OCI-LY3 (cell line): Measurements from ENCODE around the gene C16orf92.

Experiments
- H2AFZ ChIP-seq: fragments of 200-600, 300-600 bp; shearing (Covaris generic); 2 replicates; pipeline ENCODE4 v1.6.0; 2014; ENCODE audit warnings: antibody characterized with exemption, low read depth, low read length
- H3K27ac ChIP-seq: fragments of 200-600, 300-600 bp; sonication (generic); 2 replicates; pipeline ENCODE4 v1.5.1; 2014; ENCODE audit warnings: mild to moderate bottlenecking, low read length, moderate library complexity, mixed read lengths
- H3K27me3 ChIP-seq: fragments of 200-600, 300-600 bp; sonication (generic); 2 replicates; pipeline ENCODE4 v1.6.1; 2014; ENCODE audit warnings: low read depth, low read length, mixed read lengths
- H3K36me3 ChIP-seq: fragments of 200-600, 300-600 bp; sonication (generic); replicated peaks from 2 replicates; pipeline ENCODE3; 2014; ENCODE audit warnings: low read depth, low read length, mixed read lengths
- H3K4me1 ChIP-seq: fragments of 300-600, 200-600 bp; sonication (generic); 2 replicates; pipeline ENCODE4 v1.6.1; 2014; ENCODE audit warnings: low read length, mixed read lengths
- H3K4me2 ChIP-seq: fragments of 200-600, 300-600 bp; sonication (generic); 2 replicates; pipeline ENCODE4 v1.6.1; 2014; ENCODE audit warnings: low read length, mixed read lengths
- H3K4me3 ChIP-seq: fragments of 300-600, 200-600 bp; sonication (generic); 2 replicates; pipeline ENCODE4 v1.5.1; 2014; ENCODE audit warnings: antibody characterized with exemption, mild to moderate bottlenecking, low read length, moderate library complexity
- H3K79me2 ChIP-seq: fragments of 300-600, 200-600 bp; shearing (Covaris generic); 2 replicates; pipeline ENCODE4 v1.6.1; 2014; ENCODE audit warnings: mild to moderate bottlenecking, low read length, mixed read lengths
- H3K9ac ChIP-seq: fragments of 300-600, 200-600 bp; shearing (Covaris generic); 2 replicates; pipeline ENCODE4 v1.6.0; 2014; ENCODE audit warnings: mild to moderate bottlenecking, low read length, moderate library complexity
- H3K9me3 ChIP-seq: fragments of 200-600, 300-600 bp; shearing (Covaris generic); 2 replicates; pipeline ENCODE4 v1.6.1; 2014; ENCODE audit warnings: low read length, mixed read lengths; ENCODE audit not compliant: insufficient read depth
- H4K20me1 ChIP-seq: fragments of 200-600, 300-600 bp; sonication (generic); 2 replicates; pipeline ENCODE4 v1.6.1; 2016; ENCODE audit warnings: low read length, mixed read lengths; ENCODE audit not compliant: insufficient read depth
- CTCF ChIP-seq: fragments of 200-600, 300-600 bp; sonication (generic); IDR thresholded peaks from 2 replicates; pipeline ENCODE4 v1.5.1; 2014; ENCODE audit warnings: antibody characterized with exemption, low read length, low read depth
- EZH2phosphoT487 ChIP-seq: fragments of 200-600 bp; shearing (Covaris generic); IDR thresholded peaks from 2 replicates; pipeline ENCODE4 v1.6.1; 2018; ENCODE audit warnings: antibody characterized with exemption, mixed run types, low read depth

Gene C16orf92

GRCh38 chr16:29978564-29979270 lies 44.3 kb upstream of the C16orf92 start:
- TF ChIP-seq CTCF (no peak), EZH2phosphoT487 (no peak)
- H3K27ac ChIP-seq, result no peak overlapping the region
- H2AFZ ChIP-seq, result no peak overlapping the region
- peaks cover 25% of the 10 kb centered on the region; the same call in 1 of the 2 replicates for H4K20me1 ChIP-seq
- H3K4me3 ChIP-seq, result no peak overlapping the region
- H3K9me3 ChIP-seq, result no peaks in the 10 kb centered on the region
- no peak overlapping the region for H3K4me2 ChIP-seq
- H3K27me3 ChIP-seq, result no peaks in the 10 kb centered on the region
- H3K4me1 ChIP-seq, result peaks cover 17% of the 10 kb centered on the region
- peaks cover 38% of the 10 kb centered on the region for H3K36me3 ChIP-seq
- H3K79me2 ChIP-seq, result peaks cover 40% of the 10 kb centered on the region
- H3K9ac ChIP-seq, result no peak overlapping the region

- Histone ChIP-seq H3K27me3 (no peaks in the 10 kb centered on the region), H3K36me3 (peaks cover 55% of the 10 kb centered on the region), H4K20me1 (no peaks in the 10 kb centered on the region)
These were observed 40.2 kb upstream of the C16orf92 start for GRCh38 chr16:29982560-29983419.

DNA sequence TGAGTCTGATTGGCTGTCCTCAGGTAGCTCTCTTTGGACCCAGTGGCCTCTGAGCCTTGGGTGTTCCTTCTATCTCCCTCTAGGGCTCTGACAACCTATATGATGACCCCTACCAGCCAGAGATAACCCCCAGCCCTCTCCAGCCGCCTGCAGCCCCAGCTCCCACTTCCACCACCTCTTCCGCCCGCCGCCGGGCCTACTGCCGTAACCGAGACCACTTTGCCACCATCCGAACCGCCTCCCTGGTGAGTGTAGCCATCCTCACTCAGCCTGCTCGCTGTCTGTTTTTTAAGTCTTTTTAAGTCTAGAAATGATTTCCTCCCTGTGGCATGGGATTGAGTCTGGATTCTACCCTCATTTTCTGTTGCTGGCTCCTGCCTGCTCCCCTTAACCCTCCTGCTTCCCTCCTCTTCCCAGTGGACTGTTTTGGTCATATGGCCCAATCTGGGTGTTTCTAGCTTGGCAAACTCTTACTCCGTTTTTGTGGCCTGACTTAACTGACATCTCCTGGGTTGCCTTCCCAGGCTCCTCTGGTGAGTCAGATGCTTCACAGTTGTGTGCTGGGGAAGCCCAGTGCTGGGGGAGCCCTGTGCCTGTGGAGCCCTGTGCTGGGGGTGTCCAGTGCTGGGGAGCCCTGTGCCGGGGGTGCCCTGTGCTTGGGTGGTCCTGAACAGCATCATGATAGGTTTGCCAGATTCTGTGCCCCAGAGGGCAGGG lies 39.4 kb upstream of the C16orf92 start:
- H3K27me3 ChIP-seq, result no peaks in the 10 kb centered on the region
- H3K27ac ChIP-seq, result no peak overlapping the region
- peaks cover 51% of the 10 kb centered on the region for H3K36me3 ChIP-seq
- no peak overlapping the region for H3K4me2 ChIP-seq
- H4K20me1 ChIP-seq, result no peaks in the 10 kb centered on the region
- no peaks in the 10 kb centered on the region for H3K79me2 ChIP-seq
- no peak overlapping the region for H3K9ac ChIP-seq
- H3K4me3 ChIP-seq, result no peak overlapping the region
- H3K4me1 ChIP-seq, result no peaks in the 10 kb centered on the region
- no peak overlapping the region for H2AFZ ChIP-seq
- H3K9me3 ChIP-seq, result no peaks in the 10 kb centered on the region
- TF ChIP-seq EZH2phosphoT487 (no peak), CTCF (no peak)

More at GRCh38 chr16:29982560-29983419, 40.2 kb upstream of the C16orf92 start:
- Histone ChIP-seq H3K27ac (no peak overlapping the region), H3K79me2 (no peaks in the 10 kb centered on the region), H3K9ac (no peak overlapping the region), H3K4me1 (no peaks in the 10 kb centered on the region), H3K4me2 (no peak overlapping the region), H2AFZ (no peak overlapping the region), H3K9me3 (no peaks in the 10 kb centered on the region), H3K4me3 (no peak overlapping the region)
- TF ChIP-seq CTCF (no peak), EZH2phosphoT487 (no peak)
